ENCODE data around the gene ITGAX.

The ITGAX gene

DNA sequence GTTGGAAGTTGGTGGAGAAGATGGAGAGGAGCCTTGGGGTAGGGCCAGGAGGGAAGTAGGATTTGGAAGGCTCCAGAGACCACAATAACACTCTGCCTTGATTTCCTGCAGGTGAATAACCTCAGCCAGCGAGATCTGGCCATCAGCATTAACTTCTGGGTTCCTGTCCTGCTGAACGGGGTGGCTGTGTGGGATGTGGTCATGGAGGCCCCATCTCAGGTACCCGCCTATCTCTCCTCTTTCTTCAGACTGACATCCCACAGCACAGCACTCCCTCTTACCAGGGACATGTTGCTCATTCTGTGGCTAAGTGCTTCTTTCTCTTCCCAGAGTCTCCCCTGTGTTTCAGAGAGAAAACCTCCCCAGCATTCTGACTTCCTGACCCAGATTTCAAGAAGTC, 68.3 kb downstream of the ITGAX start:
- Histone ChIP-seq H3K36me3 (replicated peaks; ENCODE audit: insufficient read depth, low read length) (no peaks in the 10 kb centered on the region), H3F3A (ENCODE audit: insufficient read depth, low read length) (no peaks in the 10 kb centered on the region), H4K20me1 (ENCODE audit: insufficient read depth, low read length) (no peaks in the 10 kb centered on the region), H3K27me3 (replicated peaks; ENCODE audit: insufficient read depth, low read length) (no peaks in the 10 kb centered on the region), H3K4me3 (ENCODE audit: low read length) (no peak overlapping the region), H3K4me2 (ENCODE audit: low read depth, low read length) (peak overlapping the region; percentile 14; the same call in 1 of the 2 replicates), H3K4me1 (ENCODE audit: low read length) (no peaks in the 10 kb centered on the region), H3K9me3 (replicated peaks; ENCODE audit: insufficient read depth, low read length) (no peaks in the 10 kb centered on the region), H3K27ac (ENCODE audit: low read length) (no peak overlapping the region), H3K9ac (ENCODE audit: low read length) (no peak overlapping the region), H2AFZ (ENCODE audit: low read length) (0 out of 2 replicates have a peak overlapping the region, but pooled peaks have one; percentile 3), H3K79me2 (ENCODE audit: low read length) (no peaks in the 10 kb centered on the region), H3K9me2 (replicated peaks; ENCODE audit: insufficient read depth, low read length) (no peaks in the 10 kb centered on the region)
- no peak for DNase-seq
- TF ChIP-seq, protein P1, sequence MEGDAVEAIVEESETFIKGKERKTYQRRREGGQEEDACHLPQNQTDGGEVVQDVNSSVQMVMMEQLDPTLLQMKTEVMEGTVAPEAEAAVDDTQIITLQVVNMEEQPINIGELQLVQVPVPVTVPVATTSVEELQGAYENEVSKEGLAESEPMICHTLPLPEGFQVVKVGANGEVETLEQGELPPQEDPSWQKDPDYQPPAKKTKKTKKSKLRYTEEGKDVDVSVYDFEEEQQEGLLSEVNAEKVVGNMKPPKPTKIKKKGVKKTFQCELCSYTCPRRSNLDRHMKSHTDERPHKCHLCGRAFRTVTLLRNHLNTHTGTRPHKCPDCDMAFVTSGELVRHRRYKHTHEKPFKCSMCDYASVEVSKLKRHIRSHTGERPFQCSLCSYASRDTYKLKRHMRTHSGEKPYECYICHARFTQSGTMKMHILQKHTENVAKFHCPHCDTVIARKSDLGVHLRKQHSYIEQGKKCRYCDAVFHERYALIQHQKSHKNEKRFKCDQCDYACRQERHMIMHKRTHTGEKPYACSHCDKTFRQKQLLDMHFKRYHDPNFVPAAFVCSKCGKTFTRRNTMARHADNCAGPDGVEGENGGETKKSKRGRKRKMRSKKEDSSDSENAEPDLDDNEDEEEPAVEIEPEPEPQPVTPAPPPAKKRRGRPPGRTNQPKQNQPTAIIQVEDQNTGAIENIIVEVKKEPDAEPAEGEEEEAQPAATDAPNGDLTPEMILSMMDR (IDR thresholded peaks at IDR 0.05; ENCODE audit: low read length): no peak
- no peak for TF ChIP-seq EZH2 (optimal IDR thresholded peaks at IDR 0.05; ENCODE audit: low read depth, low read length)
- no peak for TF ChIP-seq EZH2phosphoT487 (IDR thresholded peaks at IDR 0.05; ENCODE audit: low read length)

DNA sequence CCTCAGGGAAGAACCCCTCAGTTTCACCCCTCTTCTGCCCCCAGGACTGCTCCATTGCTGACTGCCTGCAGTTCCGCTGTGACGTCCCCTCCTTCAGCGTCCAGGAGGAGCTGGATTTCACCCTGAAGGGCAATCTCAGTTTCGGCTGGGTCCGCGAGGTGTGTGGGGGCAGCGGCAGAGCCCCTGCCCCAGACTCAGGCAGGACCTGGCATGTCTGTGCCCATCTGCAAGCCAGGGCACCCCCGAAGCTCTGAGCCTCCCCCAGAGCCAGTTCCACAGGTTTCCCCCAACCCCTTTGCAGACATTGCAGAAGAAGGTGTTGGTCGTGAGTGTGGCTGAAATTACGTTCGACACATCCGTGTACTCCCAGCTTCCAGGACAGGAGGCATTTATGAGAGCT, 68.8 kb downstream of the ITGAX start:
- H3K27ac ChIP-seq (ENCODE audit: low read length): no peak overlapping the region
- H3K9me2 ChIP-seq (replicated peaks; ENCODE audit: insufficient read depth, low read length): no peaks in the 10 kb centered on the region
- H2AFZ ChIP-seq (ENCODE audit: low read length): no peak overlapping the region
- no peaks in the 10 kb centered on the region for H3K36me3 ChIP-seq (replicated peaks; ENCODE audit: insufficient read depth, low read length)
- no peaks in the 10 kb centered on the region for H3K27me3 ChIP-seq (replicated peaks; ENCODE audit: insufficient read depth, low read length)
- no peaks in the 10 kb centered on the region for H3K4me1 ChIP-seq (ENCODE audit: low read length)
- TF ChIP-seq EZH2phosphoT487 (IDR thresholded peaks at IDR 0.05; ENCODE audit: low read length): no peak
- TF ChIP-seq EZH2 (optimal IDR thresholded peaks at IDR 0.05; ENCODE audit: low read depth, low read length): no peak
- TF ChIP-seq, protein P1 (IDR thresholded peaks at IDR 0.05; ENCODE audit: low read length): no peak
- H3K9ac ChIP-seq (ENCODE audit: low read length): no peak overlapping the region
- H4K20me1 ChIP-seq (ENCODE audit: insufficient read depth, low read length): no peaks in the 10 kb centered on the region
- DNase-seq: no peak
- no peaks in the 10 kb centered on the region for H3F3A ChIP-seq (ENCODE audit: insufficient read depth, low read length)
- H3K4me2 ChIP-seq (ENCODE audit: low read depth, low read length): no peak overlapping the region
- H3K4me3 ChIP-seq (ENCODE audit: low read length): no peak overlapping the region
- H3K79me2 ChIP-seq (ENCODE audit: low read length): no peaks in the 10 kb centered on the region
- H3K9me3 ChIP-seq (replicated peaks; ENCODE audit: insufficient read depth, low read length): no peaks in the 10 kb centered on the region

DNA sequence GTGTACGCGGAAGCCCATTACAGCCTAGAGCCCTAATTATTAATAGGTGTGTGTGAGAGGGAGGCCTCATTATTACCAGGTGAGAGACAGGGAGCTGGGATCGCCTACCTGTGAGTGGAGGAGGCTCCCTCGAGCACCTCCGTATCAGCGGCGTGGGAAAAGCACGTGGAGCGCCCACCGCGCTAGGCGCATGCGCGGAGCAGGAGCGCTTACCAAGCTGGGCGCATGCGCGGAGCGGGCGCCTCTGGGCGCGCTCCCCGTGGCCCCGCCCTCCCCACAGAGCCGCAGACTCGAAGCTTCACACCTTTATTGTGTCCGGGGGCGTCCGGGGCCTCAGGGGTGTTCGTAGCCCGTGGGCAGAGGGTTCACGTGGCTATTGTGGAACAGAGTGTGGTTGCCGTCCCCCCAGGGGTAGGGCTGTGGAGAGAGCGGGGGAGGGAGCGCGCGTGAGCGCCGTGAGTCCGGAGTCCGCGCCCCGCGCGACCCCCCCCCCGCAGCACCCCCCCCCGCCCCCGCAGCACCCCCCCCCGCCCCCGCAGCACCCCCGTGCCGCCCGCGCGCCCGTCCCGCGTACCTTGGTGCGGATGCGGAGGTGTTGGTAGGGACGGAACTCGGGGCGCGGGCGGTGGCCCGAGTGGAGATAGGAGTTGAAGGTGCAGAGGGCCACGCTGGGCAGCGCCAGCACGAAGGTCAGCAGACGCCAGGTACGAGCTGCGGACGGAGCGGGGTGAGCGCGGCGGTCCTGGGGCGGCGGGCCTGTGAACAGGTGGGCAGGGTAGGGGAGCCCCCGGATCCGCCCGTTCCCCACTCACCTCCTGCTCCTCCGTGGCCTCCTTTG, 72.7 kb downstream of the ITGAX start:
- H3K36me3 ChIP-seq (replicated peaks; ENCODE audit: insufficient read depth, low read length): no peaks in the 10 kb centered on the region
- no peak overlapping the region for H3K4me2 ChIP-seq (ENCODE audit: low read depth, low read length)
- H3K4me3 ChIP-seq (ENCODE audit: low read length): no peak overlapping the region
- H3K9me3 ChIP-seq (replicated peaks; ENCODE audit: insufficient read depth, low read length): no peaks in the 10 kb centered on the region
- no peak for DNase-seq
- no peak for TF ChIP-seq EZH2 (optimal IDR thresholded peaks at IDR 0.05; ENCODE audit: low read depth, low read length)
- TF ChIP-seq EZH2phosphoT487 (IDR thresholded peaks at IDR 0.05; ENCODE audit: low read length): no peak
- TF ChIP-seq, protein P1 (IDR thresholded peaks at IDR 0.05; ENCODE audit: low read length): no peak
- H3K27ac ChIP-seq (ENCODE audit: low read length): no peak overlapping the region
- no peaks in the 10 kb centered on the region for H3K27me3 ChIP-seq (replicated peaks; ENCODE audit: insufficient read depth, low read length)
- no peak overlapping the region for H3K9ac ChIP-seq (ENCODE audit: low read length)
- H3F3A ChIP-seq (ENCODE audit: insufficient read depth, low read length): peaks cover 10% of the 10 kb centered on the region
- H3K79me2 ChIP-seq (ENCODE audit: low read length): no peaks in the 10 kb centered on the region
- no peaks in the 10 kb centered on the region for H3K9me2 ChIP-seq (replicated peaks; ENCODE audit: insufficient read depth, low read length)
- H3K4me1 ChIP-seq (ENCODE audit: low read length): peaks cover 18% of the 10 kb centered on the region; the same call in 1 of the 2 replicates
- H2AFZ ChIP-seq (ENCODE audit: low read length): no peak overlapping the region
- H4K20me1 ChIP-seq (ENCODE audit: insufficient read depth, low read length): no peaks in the 10 kb centered on the region
